ENCODE measurements around the gene GOLGA1.

- no peak for TF ChIP-seq POLR2AphosphoS5 (IDR thresholded peaks at IDR 0.05; ENCODE audit: low read depth, low read length)
- no peak for TF ChIP-seq TAF1 (IDR thresholded peaks at IDR 0.05; ENCODE audit: borderline replicate concordance, low read depth, low read length)
Observed at GRCh38 chr9:124932333-124932732, 8.6 kb downstream of the GOLGA1 start.

Data from GM12892 (cell line).